HepG2 (cell line): ENCODE results near the gene STRIP1. TPM values are rescaled to one million over a fixed set of nuclear protein-coding genes. Genes with fewer than 3 reads are reported as not detected.

Experiments
- ATAC-seq: fragments of 200-7000 bp; cut with Tn5 transposase; 3 replicates; pipeline ENCODE4 v1.9.1; 2020; ENCODE audit warnings: mild to moderate bottlenecking, moderate library complexity
- BruUV-seq: library from RNA; stranded (reverse); fragments of 400-500 nt; replicated peaks from 2 replicates; lab custom pipeline; 2021; lab: Mats Ljungman, UMichigan
- CTCF ChIA-PET: fragments of 300-600 bp; formaldehyde crosslinking; extraction: SDS; loops from one replicate; lab custom pipeline; 2021; ENCODE audit warnings: low total read pairs, inconsistent platforms, low intra/inter-chr PET ratio; lab: Yijun Ruan, JAX
- POLR2A ChIA-PET: fragments of 350-600 bp; sonication (Branson Sonifier 250); formaldehyde crosslinking; loops from one replicate; lab custom pipeline; 2020; ENCODE audit warnings: antibody characterized with exemption, inconsistent platforms; lab: Yijun Ruan, JAX
- DNase-seq: peaks from one replicate; pipeline ENCODE4 v3.0.0-alpha.2; 2015; ENCODE audit warnings: low spot score
- FAIRE-seq: peaks from 3 replicates; lab custom pipeline; 2011; peaks lifted over from hg19 to GRCh38; lab: Jason Lieb, UNC
- H2AFZ ChIP-seq: one replicate; pipeline ENCODE4 v1.6.1; 2011; ENCODE audit warnings: low read length, inconsistent platforms
- H3K27ac ChIP-seq: fragments of 300-600 bp; 3 replicates; pipeline ENCODE4 v1.8.0; 2011; ENCODE audit warnings: mixed run types, mild to moderate bottlenecking, mixed read lengths, low read length, inconsistent platforms; ENCODE audit not compliant: insufficient read depth; ENCODE audit errors: extremely low read length
- H3K27me3 ChIP-seq, 2 experiments: fragments of 200-600 bp in 1 of 2; 2 replicates in 1 of 2; 3 replicates in 1 of 2; pipeline versions ENCODE4 v1.6.0 to v1.8.0; 2011; ENCODE audit warnings: low read length in 2 of 2, mild to moderate bottlenecking in 2 of 2, moderate library complexity in 2 of 2, inconsistent platforms in 1 of 2; ENCODE audit not compliant: insufficient read depth in 2 of 2, control insufficient read depth in 1 of 2
- H3K36me3 ChIP-seq, 2 experiments: fragments of 200-600 bp in 1 of 2; replicated peaks in 1 of 2; 2 replicates in 1 of 2; 3 replicates in 1 of 2; pipeline versions ENCODE4 v1.5.1 to v1.8.0; 2011; ENCODE audit warnings: low read length in 2 of 2, inconsistent platforms in 1 of 2; ENCODE audit not compliant: insufficient read depth in 2 of 2, control insufficient read depth in 1 of 2
- H3K4me1 ChIP-seq: 2 replicates; pipeline ENCODE4 v1.5.1; 2012; ENCODE audit warnings: low read length, inconsistent platforms; ENCODE audit not compliant: insufficient read depth
- H3K4me2 ChIP-seq: 2 replicates; pipeline ENCODE4 v1.6.0; 2011; ENCODE audit warnings: low read depth, low read length, inconsistent platforms
- H3K4me3 ChIP-seq, 3 experiments: fragments of 200-600 bp in 1 of 3; sonication (generic), shearing (Covaris generic) in 1 of 3; replicated peaks in 1 of 3; 2 replicates each; pipeline ENCODE4 v1.5.1; 2011 to 2016; ENCODE audit warnings: low read length in 3 of 3, inconsistent platforms in 2 of 3, low read depth in 2 of 3, mild to moderate bottlenecking in 2 of 3, control low read depth in 1 of 3, mixed read lengths in 1 of 3; ENCODE audit not compliant: insufficient read depth in 1 of 3
- H3K79me2 ChIP-seq: one replicate; pipeline ENCODE4 v1.6.1; 2011; ENCODE audit warnings: low read length, inconsistent platforms; ENCODE audit not compliant: insufficient read depth
- H3K9ac ChIP-seq: 2 replicates; pipeline ENCODE4 v1.6.0; 2011; ENCODE audit warnings: mild to moderate bottlenecking, low read depth, low read length, inconsistent platforms; ENCODE audit not compliant: insufficient read depth
- H3K9me3 ChIP-seq: 2 replicates; pipeline ENCODE4 v1.5.1; 2012; ENCODE audit warnings: mild to moderate bottlenecking, low read length
- H4K20me1 ChIP-seq: 2 replicates; pipeline ENCODE4 v1.6.0; 2011; ENCODE audit warnings: inconsistent platforms, mild to moderate bottlenecking, low read length, moderate library complexity; ENCODE audit not compliant: insufficient read depth
- DRAP1 ChIP-seq: IDR thresholded peaks from 2 replicates; pipeline ENCODE4 v1.6.1; 2016; ENCODE audit warnings: missing genetic modification reagents, missing compliant biosample characterization
- E2F5 ChIP-seq: sonication (generic); formaldehyde crosslinking; conservative IDR thresholded peaks from 2 replicates; pipeline ENCODE4 v1.4.0; 2020; ENCODE audit warnings: missing genetic modification reagents
- ESRRA ChIP-seq: sonication (generic); formaldehyde crosslinking; IDR thresholded peaks from 2 replicates; pipeline ENCODE4 v1.5.1; 2020; ENCODE audit warnings: mild to moderate bottlenecking, low read depth, missing genetic modification reagents
- HNRNPLL ChIP-seq: fragments of 200-400 bp; formaldehyde crosslinking; IDR thresholded peaks from 2 replicates; pipeline ENCODE4 v1.6.1; 2017; ENCODE audit warnings: mild to moderate bottlenecking, low read depth, low read length; ENCODE audit not compliant: poor library complexity, severe bottlenecking
- NAIF1 ChIP-seq: sonication (generic); formaldehyde crosslinking; IDR thresholded peaks from 2 replicates; pipeline ENCODE4 v1.5.0; 2020; ENCODE audit warnings: mild to moderate bottlenecking, missing genetic modification reagents, borderline replicate concordance
- SRY ChIP-seq: sonication (generic); formaldehyde crosslinking; IDR thresholded peaks from 2 replicates; pipeline ENCODE4 v1.8.0; 2022; ENCODE audit warnings: mild to moderate bottlenecking, missing genetic modification reagents
- ZNF530 ChIP-seq: sonication (generic); formaldehyde crosslinking; IDR thresholded peaks from 2 replicates; pipeline ENCODE4 v1.5.0; 2020; ENCODE audit warnings: low read depth, mild to moderate bottlenecking, missing genetic modification reagents
- ZNF660 ChIP-seq: sonication (generic); formaldehyde crosslinking; IDR thresholded peaks from 2 replicates; pipeline ENCODE4 v1.5.1; 2020; ENCODE audit warnings: mild to moderate bottlenecking, low read depth, missing genetic modification reagents, borderline replicate concordance
- WGBS: methylation state at CpG from one replicate; pipeline ENCODE4 v1.1.6; 2017; ENCODE audit warnings: low lambda C conversion rate; 5-methylcytosine and 5-hydroxymethylcytosine counted together
- in situ Hi-C: cut with HindIII; loops from 2 replicates; pipeline ENCODE4 v1.10.0; 2017; ENCODE audit warnings: low pct_unique_long_range_greater_than_20kb; ENCODE audit not compliant: extremely low pct_ligation_motif_present
- intact Hi-C: fragments of 100-400 bp; cut with micrococcal nuclease; formaldehyde crosslinking; loops from one replicate; pipeline ENCODE4 v1.10.0; 2022; ENCODE audit not compliant: unreplicated experiment
- polyA plus RNA-seq, 8 experiments: library from polyadenylated mRNA; depleted of rRNA in 3 of 8; stranded (reverse) in 7 of 8; unstranded in 1 of 8; fragments of >200 nt; fragmentation: Illumina TruSeq in 4 of 8; extraction: Trizol in 4 of 8; gene quantifications; 2 replicates each; pipeline versions ENCODE4 v1.2.1 to v1.2.3, GENCODE V29; 2011 to 2016; ENCODE audit warnings: low read depth in 4 of 8, missing spikeins in 1 of 8, mixed read lengths in 1 of 8; ENCODE audit not compliant: insufficient read depth in 1 of 8
- total RNA-seq, 5 experiments: library from RNA; depleted of rRNA; stranded (reverse); fragments of >200 nt; fragmentation: Illumina TruSeq; extraction: Trizol; gene quantifications; 2 replicates each; pipeline ENCODE4 v1.2.3, GENCODE V29; 2016; ENCODE audit warnings: low read depth in 1 of 5
- TF ChIP-seq, protein P1 (sequence below): sonication (generic); formaldehyde crosslinking; IDR thresholded peaks from 2 replicates; pipeline ENCODE4 v1.4.0; 2020; ENCODE audit warnings: mild to moderate bottlenecking, missing genetic modification reagents, borderline replicate concordance
- TF ChIP-seq, protein P2 (sequence below): sonication (generic); formaldehyde crosslinking; IDR thresholded peaks from 2 replicates; pipeline ENCODE4 v1.9.0; 2021; ENCODE audit warnings: missing genetic modification reagents, borderline replicate concordance
- TF ChIP-seq, protein P3 (sequence below): sonication (generic); formaldehyde crosslinking; IDR thresholded peaks from 2 replicates; pipeline ENCODE4 v1.8.1; 2023; ENCODE audit warnings: mild to moderate bottlenecking, missing genetic modification reagents, borderline replicate concordance

Gene STRIP1
- total and polyA plus RNA-seq, 2 of the 13 experiments (the other 11 are each of a cell fraction or from before 2014, with no cell fraction given), result 20.9 to 27.9 TPM

DNA sequence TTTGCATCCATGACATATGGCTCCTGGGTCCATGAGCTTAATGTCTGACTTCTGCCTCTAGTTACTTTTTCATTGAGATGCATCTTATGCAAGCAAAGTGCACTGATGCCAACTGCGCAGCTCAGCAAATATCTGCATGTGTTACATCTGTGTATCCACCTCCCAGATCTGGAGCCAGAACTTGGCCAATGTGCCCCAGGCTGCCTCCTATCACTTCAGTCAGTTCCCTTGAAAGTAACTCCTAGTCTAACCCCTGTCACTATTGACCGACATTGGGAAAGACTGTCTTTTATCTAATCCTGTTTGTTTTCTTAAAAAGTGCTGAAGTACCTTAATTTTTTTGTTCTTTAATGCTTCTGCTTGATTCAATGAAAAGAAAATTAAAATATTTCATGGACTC, 58.6 kb downstream of the STRIP1 start (continued):
- TF ChIP-seq, protein P1, sequence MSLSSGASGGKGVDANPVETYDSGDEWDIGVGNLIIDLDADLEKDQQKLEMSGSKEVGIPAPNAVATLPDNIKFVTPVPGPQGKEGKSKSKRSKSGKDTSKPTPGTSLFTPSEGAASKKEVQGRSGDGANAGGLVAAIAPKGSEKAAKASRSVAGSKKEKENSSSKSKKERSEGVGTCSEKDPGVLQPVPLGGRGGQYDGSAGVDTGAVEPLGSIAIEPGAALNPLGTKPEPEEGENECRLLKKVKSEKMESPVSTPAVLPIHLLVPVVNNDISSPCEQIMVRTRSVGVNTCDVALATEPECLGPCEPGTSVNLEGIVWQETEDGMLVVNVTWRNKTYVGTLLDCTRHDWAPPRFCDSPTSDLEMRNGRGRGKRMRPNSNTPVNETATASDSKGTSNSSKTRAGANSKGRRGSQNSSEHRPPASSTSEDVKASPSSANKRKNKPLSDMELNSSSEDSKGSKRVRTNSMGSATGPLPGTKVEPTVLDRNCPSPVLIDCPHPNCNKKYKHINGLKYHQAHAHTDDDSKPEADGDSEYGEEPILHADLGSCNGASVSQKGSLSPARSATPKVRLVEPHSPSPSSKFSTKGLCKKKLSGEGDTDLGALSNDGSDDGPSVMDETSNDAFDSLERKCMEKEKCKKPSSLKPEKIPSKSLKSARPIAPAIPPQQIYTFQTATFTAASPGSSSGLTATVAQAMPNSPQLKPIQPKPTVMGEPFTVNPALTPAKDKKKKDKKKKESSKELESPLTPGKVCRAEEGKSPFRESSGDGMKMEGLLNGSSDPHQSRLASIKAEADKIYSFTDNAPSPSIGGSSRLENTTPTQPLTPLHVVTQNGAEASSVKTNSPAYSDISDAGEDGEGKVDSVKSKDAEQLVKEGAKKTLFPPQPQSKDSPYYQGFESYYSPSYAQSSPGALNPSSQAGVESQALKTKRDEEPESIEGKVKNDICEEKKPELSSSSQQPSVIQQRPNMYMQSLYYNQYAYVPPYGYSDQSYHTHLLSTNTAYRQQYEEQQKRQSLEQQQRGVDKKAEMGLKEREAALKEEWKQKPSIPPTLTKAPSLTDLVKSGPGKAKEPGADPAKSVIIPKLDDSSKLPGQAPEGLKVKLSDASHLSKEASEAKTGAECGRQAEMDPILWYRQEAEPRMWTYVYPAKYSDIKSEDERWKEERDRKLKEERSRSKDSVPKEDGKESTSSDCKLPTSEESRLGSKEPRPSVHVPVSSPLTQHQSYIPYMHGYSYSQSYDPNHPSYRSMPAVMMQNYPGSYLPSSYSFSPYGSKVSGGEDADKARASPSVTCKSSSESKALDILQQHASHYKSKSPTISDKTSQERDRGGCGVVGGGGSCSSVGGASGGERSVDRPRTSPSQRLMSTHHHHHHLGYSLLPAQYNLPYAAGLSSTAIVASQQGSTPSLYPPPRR (CRISPR knock-in tag), result no peak
- TF ChIP-seq, protein P2, sequence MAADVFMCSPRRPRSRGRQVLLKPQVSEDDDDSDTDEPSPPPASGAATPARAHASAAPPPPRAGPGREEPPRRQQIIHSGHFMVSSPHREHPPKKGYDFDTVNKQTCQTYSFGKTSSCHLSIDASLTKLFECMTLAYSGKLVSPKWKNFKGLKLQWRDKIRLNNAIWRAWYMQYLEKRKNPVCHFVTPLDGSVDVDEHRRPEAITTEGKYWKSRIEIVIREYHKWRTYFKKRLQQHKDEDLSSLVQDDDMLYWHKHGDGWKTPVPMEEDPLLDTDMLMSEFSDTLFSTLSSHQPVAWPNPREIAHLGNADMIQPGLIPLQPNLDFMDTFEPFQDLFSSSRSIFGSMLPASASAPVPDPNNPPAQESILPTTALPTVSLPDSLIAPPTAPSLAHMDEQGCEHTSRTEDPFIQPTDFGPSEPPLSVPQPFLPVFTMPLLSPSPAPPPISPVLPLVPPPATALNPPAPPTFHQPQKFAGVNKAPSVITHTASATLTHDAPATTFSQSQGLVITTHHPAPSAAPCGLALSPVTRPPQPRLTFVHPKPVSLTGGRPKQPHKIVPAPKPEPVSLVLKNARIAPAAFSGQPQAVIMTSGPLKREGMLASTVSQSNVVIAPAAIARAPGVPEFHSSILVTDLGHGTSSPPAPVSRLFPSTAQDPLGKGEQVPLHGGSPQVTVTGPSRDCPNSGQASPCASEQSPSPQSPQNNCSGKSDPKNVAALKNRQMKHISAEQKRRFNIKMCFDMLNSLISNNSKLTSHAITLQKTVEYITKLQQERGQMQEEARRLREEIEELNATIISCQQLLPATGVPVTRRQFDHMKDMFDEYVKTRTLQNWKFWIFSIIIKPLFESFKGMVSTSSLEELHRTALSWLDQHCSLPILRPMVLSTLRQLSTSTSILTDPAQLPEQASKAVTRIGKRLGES (CRISPR knock-in tag), result no peak

DNA sequence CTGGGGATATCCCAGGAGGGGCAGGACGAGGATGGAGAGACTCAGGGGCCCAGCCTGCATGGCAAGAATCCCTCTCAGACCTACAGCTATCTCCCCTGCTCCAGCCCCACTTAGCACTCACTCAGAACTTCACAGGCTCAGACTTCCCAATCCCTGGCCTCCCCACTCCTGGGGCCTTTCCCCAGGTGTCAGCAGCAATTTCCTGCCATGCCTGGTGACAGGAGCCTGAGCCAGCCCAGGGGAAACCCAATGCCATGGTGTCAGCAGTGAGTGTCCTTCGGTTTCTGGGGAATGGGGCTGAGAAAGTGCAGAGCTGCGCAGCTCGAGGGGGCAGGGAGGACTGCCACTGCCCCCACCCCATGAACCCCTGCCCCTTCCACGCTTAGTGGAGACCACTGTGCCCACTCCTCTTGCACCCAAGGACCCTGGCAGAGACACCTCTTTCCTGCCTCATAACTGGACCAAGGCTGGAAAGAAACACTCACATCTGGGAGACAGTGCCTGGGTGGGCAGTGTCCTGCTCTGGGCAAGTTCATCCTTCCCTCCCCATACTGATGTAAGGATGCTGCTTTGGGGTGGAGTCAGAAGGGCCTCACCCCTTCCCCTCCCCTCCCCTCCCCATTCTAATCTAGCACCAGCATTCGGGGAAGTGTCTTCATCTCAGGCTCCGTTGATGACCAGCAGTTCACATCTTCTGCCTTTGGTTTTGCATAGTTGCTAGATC, 60.7 kb downstream of the STRIP1 start:
- ATAC-seq (no peak), DNase-seq (no peak), FAIRE-seq (no peak)
- no peaks in the 10 kb centered on the region for H3K9me3 ChIP-seq
- ChIA-PET POLR2A (no interaction called here), CTCF (no interaction called here)
- in situ Hi-C loops (no loop called here), intact Hi-C loops (no loop called here)
- 0% methylated on average over 4 of the region's 7 CpGs for WGBS
- no peaks in the 10 kb centered on the region for H4K20me1 ChIP-seq
- BruUV-seq, result no TSS peak
- H3K4me2 ChIP-seq, result no peak overlapping the region
- no peak overlapping the region for H3K9ac ChIP-seq
- H3K36me3 ChIP-seq, result no peaks in the 10 kb centered on the region
- peaks cover 18% of the 10 kb centered on the region for H3K4me1 ChIP-seq
- H2AFZ ChIP-seq, result no peak overlapping the region
- no peak overlapping the region for H3K4me3 ChIP-seq
- H3K79me2 ChIP-seq, result no peaks in the 10 kb centered on the region
- no peak overlapping the region for H3K27ac ChIP-seq
- peaks cover 3 to 24% of the 10 kb centered on the region in 2 experiments for H3K27me3 ChIP-seq
- TF ChIP-seq ZNF530 (CRISPR knock-in tag), result no peak
- TF ChIP-seq HNRNPLL, result no peak
- TF ChIP-seq, protein P3, sequence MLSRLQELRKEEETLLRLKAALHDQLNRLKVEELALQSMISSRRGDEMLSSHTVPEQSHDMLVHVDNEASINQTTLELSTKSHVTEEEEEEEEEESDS (CRISPR knock-in tag), result no peak
- TF ChIP-seq ZNF660 (CRISPR knock-in tag), result no peak
- no peak for TF ChIP-seq SRY
- TF ChIP-seq E2F5 (CRISPR knock-in tag), result no peak
- no peak for TF ChIP-seq ESRRA (CRISPR knock-in tag)
- TF ChIP-seq NAIF1 (CRISPR knock-in tag), result no peak
- TF ChIP-seq DRAP1 (CRISPR knock-in tag), result no peak
